Left renal cortex interstitium (tissue), 4 donors: ENCODE data around the gene ELL2. TPM values are rescaled to one million over a fixed set of nuclear protein-coding genes. Genes with fewer than 3 reads are reported as not detected.
"Not testable (repeated sequence)": the region's sequence is repeated elsewhere in the genome, so short reads cannot be mapped to it uniquely, and the experiment has no call there.

Experiments used
- DNase-seq, 4 donors: peaks; one replicate each; pipeline ENCODE4 v3.0.0-alpha.2; 2013; ENCODE audit warnings: low read depth in 4 of 4, low spot score in 2 of 4, missing footprints in 1 of 4
- polyA plus RNA-seq, 4 donors: library from polyadenylated mRNA; unstranded; fragments of 120-200 nt; gene quantifications; one replicate each; pipeline ENCODE4 v1.2.1, GENCODE V29; 2013; ENCODE audit not compliant: insufficient read length in 4 of 4

Gene ELL2
- polyA plus RNA-seq, 4 donors = 7.9 to 18.0 (median 11.2) TPM

DNA sequence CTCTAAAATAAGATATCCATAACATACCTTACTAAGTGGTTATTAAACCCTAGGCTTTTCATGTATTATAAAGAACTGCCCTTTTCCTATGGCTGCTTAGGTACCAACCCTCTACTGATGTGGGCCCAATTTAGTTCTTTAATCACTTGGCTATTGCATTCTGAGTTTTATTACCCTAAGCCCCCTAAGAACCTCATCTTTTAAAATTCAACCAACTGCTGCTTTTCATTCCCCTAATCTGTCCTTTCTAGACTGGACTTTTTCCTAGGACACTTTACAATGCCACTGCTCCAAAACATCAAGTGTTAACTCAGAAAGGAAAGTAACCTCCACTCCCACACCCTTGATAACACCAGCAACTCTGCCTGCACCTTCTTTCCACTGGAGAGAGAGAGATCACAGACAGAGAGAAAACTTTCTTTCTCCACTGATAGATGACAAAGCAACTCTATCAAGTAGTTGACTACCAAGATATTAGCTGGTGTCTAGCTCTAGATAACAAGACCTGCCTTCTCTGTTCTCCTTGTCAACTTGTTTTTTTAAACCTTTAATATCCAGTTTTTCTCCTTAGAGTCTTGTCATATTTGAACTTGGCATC is 27.3 kb downstream of the ELL2 start:
- no peak for DNase-seq

DNA sequence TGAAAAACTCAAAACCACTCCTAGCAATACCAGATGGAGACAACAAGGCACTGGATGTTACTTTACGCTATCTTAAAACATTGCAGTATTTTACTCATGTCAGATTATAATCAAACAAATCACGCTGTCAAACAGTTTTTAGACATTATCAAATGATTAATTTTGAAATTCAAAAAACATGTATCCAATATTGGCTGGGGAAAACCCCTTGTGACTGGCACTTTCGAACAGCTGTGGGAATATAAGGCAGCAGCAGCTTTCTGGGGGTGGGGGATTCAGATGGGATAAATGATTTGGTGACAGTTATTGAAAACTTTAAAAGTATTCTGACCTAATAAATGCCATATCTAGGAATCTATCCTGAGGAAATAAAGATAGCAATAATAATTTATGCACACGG is 28.7 kb downstream of the ELL2 start:
- no peak for DNase-seq

DNA sequence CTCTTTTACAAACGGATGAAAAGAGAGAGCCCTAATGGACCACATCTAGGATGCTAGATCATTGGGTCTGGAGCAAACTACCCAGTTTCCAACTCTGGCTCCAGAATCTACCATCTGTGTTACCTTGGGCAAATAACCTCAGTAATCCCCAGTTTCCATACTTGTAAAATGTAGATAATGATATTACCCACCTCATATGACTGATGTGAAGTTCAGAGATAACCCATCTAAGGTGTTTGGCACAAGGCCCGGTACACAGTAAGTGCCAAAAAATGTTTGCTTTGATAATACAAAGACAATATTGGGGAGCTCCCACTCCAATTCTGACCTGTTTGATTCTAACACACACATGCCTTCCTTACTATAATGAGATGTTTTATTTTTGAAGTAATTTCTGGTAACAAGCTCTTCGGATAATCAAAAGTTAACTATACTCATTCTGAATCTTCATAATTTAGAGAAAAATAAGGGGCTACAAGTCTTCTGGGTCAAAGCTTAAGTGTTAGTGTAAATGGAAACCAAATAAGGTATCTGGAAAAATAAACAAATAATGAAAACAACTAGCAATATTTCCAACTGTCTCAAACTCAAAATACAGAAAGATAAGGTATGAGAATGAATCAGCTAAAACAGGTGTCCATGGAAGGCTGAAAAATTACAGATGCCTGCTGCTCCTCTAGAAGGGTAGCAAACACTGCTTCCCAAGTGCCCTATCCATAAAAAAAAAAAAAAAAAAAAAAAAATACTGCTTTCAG is 30.4 kb downstream of the ELL2 start:
- DNase-seq = no peak

DNA sequence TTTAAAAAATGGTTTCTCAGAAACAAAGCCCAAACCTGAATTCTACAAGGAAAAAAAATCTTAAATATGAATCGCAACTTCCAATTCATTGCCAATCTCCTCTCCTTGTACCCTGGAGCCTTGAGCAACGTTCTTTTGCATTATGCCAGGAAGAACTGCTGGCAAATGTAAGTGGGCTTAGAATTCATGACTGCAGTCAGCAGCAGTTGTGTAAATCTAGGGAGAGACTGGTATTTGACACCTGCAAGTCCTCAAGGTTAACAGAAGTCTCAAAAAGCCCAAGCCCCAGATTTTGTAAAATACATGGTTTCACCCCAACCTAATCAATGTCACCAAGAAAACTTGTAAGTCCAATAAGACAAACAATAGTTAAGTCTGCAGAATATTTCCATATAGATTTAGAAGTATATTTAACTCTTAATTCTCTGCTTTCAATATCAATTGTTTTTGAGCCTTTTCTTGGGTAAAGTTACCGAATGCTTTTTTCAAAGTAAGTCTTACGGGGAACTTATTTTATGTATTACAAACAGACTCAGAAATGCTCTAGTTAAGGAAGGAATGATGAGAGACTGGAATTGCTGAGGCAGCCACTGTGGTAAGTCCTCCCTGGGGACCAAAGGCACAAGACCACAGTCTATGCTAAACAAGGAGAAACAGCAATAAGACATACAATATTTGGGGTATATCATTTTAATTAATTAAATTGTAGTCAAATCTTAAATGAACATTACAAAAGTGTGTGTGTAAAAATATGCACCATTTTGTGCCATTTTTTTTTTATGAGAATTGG is 31.3 kb downstream of the ELL2 start:
- DNase-seq = no peak

DNA sequence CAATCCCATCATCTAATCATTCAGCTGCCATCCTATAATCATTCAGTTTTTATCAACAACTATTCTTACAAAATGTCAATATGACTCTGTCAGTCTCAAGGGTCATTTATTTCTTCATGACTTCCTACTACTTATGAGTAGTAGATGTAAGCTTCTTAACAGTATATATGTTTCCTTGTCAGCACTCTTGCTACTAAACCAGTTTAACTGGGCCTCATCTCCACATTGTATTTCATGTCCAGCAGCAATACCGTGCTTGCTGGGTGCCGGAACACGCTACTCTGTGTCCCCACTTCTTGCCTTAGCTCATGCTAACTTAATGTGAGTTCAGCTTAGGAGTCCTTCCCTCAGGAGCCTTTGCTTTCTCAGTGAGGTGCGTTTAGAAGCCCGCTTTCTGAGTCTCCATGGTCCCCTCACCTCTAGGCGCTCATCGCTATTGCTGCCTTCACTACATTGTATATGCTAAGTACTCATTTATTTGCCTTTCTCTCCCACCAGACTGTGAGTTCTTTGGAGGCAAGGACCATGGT is 32.9 kb downstream of the ELL2 start:
- no peak for DNase-seq

DNA sequence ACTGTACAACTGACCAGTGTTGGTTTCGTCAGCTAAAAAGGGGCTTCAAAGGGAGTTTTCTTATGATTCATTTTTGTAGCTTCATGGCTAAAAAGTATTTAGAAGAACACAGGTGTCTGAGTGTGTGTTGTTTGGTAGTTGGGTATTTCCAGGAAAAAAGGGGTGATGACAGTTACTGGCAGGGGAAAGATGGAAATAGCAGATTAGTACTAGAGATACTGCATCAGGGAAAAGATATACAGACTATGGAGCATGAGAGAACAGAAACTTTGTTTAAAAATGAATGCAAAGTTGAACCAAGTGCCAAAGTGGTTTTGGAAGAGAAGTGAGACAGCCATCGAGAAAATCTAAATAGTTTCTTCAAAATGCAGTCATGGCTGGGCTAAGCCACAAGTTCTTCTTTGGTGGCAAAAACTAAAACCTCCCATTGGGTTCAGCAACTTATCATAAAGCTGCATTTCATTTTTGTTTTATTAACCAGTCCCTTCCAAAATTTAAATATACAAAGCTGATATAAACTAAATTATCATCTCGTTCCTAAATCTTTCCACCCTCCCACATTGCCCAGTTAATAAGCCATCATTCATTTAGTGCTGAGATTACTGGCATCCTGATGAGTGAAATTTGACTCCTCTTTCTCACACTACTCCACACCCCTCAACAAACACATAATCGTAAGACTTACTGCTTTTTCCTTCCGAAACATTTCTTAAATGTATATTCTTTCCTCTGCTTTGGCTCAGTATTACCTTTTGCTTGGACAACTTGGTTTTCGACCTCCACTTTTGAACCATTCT is 33.5 kb downstream of the ELL2 start:
- DNase-seq = no peak

DNA sequence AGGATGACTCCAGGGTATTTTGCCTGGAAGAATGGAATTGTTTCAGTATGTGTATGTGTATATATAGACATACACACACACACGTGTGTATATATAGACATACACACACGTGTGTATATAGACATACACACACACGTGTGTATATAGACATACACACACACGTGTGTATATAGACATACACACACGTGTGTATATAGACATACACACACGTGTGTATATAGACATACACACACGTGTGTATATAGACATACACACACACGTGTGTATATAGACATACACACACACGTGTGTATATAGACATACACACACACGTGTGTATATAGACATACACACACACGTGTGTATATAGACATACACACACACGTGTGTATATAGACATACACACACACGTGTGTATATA is 34.4 kb downstream of the ELL2 start:
- DNase-seq = not testable (repeated sequence)

DNA sequence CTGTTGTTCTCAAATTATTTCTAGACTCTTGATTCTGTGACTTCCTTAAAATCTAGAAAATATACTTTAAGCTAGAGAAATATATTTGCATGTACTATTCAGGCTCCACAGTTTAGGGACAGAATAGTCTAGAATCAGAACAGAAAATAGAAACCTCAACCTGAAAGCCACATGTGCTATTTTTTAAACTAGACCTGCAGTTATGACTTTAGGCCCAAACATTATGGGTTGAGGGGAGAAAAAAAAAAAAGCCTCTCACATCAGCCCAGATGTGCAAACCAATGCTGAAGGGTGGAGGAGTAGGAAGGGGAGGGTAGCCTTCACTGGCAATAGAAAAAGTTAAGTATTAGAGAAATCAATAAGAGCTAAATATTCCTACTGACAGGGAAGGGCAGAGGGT is 35.7 kb downstream of the ELL2 start:
- no peak for DNase-seq

DNA sequence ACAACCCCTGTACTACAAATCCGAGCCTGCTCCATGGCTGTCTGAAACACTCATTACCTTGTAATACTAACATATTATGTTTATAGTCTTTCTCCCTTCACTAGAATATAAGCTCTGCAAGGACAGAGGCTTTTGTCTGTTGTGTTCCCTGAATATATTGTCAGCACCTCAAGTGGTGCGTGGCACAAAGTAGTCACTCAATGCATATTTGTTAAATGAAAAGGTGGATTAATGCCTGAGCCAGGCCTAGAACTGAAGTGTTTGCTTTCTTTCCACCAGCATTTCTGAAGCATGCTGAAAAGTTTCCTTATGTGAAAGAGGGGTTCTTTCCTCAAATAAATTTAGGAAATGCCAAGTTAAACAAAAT is 36.3 kb downstream of the ELL2 start:
- no peak for DNase-seq

DNA sequence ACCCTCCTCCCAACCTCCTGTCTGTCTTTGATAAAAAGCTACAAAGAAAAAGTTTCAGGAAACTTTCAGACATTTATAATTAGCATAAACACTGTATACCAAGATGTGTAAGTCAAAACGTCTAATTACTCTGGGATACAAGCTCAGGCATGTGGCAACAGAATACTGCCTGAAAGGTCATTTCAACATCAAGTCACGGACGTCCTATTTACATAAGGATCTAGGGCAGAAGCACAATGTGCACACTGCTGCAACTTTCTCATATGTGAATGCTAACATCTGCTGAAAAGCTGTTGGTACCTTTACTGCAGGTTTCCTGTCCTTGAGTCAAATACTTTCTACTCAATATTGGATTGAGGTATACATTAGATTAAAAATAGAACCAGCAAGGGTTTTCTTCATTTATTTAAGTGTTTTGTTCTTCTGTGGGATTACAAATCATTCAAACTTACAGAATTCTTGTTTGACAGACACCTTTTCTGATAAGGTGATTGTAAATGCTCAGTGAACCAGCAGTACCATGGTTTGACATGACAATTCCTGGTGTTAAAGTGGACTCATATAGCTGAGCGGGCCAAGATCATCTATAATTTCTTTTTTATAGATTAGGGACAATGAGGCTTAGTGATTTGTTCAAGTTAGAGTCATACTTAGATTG is 36.8 kb downstream of the ELL2 start:
- DNase-seq = no peak

DNA sequence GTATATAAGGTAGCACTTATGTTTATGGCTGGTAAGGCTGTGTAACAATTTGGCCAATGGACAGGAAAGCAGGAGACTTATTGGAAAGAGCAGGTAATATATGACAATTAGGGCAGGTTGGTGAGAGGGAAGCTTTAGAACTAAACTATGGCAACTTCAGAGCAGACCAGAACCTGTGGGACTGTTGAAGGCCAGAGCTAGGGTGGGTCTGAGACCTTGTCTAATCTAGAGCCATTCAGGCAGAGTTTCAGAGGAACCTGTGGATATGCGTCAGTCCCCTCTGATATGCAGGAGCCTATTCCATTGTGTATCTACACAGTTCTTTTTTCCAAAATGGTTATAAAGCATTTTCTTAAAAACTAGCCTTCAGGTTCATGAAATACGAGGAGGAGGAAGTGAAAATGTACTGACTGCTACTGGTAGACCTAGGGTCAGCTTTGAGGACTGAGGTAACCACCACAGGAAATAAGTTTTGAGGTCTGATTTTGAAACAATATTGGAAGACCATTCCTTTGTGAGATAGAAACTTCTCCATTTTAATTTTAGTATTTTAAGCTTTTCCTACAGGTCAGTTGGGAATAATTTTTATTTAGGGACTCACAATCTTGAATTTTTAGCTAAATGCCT is 37.6 kb downstream of the ELL2 start:
- no peak for DNase-seq

DNA sequence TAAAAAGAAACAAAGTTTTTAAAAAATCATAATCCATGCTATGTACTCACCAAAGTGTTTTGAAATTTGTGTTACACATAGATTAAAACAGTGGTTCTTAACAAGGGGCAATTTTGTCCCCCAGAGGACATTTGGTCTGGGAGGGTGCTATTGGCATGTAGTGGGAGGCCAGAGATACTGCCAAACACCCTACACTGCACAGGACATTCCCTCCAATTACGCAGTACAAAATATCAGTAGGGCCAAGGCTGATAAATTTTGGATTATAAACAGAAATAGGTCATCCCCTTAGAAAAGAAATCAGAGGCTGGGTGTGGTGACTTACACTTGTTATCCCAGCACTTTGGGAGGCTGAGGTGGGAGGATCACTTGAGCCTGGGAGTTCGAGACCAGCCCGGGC is 38.9 kb downstream of the ELL2 start:
- no peak for DNase-seq

DNA sequence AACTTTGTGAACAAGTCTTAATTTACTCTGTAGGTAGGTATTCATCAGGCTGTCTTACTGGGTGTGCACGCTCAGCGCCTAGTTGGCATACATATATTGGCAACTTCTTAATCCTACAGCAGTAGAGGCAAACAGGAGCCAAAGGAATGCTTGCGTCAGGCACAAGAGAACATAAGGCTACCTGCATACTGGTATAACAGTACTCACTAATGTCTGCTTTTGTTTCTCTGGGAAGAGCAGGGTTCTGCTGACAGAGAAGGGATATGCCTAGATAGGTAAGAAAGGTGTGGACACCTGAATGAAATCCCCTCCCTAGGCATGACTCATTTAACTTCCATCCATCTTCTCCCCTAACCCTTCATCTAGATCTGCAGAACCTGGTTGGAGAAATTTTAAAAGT is 40.1 kb downstream of the ELL2 start:
- no peak for DNase-seq

DNA sequence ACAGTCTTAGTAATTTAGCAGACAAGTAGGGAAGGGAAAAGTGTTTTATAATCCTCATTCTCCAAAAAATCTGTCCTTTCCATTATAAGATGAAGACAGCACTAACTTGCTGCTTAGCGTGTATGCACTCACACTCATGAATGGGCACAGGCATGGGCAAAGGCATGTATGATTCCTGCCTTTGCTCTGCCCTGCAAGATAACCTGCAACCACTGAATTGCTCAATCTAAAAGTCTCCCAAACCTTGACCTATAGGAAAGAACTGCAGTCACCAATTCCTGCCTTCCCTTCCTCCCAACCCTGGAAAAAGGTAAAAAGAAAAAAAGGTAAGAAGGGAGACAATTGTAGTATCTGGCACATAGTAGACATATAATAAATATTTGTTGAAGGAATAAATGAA is 40.8 kb downstream of the ELL2 start:
- DNase-seq = no peak

DNA sequence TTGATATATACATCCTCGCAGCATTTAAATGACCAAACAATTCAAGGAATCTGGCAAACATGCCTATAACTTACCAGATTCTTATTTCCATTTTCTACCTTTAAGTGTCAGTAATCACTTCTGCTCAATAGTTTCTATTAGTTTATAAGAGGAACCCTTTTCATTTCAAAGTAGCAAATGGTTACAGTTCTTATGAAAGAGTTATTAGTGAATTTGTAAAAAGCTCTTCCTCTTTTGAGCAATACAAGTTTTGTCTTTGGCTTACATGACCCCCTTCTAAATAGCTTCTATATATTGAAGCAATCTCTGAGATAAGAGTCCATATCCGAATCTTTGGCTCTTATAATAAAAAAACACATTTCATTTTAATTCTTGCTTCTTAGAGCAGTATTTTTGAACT is 42.0 kb downstream of the ELL2 start:
- DNase-seq = no peak

DNA sequence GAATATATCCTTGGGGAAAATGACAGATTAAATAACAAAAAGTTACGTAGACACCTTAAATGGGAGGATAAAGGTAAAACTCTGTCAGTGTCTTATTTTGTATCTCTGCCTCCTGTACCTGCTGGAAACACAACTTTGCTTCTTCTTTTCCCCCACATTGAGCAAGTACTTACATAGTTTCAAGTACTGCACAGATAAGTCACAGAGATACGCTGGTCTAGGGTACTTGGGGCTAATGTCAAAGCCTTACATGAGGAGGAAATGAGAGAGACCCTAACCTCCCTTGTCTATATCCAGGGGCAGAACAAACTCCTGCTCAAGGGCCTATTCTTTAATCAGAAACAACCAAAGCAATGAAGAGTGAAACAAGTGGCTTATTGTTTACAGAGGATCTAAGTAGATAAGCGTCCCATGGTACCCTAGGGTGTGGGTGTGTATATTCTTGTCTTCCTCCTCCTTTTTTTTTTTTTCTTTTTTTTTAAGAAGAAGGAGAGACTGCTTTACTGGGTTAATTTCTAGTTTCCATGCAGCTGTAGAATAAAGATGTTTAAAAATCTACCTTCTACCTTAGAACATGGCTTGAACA is 43.1 kb downstream of the ELL2 start:
- DNase-seq = no peak

DNA sequence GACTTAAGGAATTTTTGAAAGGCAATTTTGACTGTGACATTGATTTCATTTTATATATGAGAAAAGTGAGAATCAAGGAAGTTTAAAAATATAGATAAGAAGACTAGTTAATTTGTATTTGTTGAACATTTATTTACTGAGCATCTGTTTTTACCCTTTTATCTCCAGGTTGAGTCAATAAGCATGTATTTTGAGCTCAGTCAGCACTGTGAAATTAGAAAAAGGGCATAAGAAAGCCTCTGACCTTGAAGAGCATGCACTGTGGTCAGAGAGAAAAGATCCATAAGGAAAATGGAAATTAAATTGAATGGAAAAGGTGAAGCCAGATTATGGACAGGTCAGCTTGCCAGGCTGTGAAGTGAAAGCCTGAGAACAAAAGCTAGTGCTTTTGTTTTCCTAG is 44.4 kb downstream of the ELL2 start:
- DNase-seq = no peak

DNA sequence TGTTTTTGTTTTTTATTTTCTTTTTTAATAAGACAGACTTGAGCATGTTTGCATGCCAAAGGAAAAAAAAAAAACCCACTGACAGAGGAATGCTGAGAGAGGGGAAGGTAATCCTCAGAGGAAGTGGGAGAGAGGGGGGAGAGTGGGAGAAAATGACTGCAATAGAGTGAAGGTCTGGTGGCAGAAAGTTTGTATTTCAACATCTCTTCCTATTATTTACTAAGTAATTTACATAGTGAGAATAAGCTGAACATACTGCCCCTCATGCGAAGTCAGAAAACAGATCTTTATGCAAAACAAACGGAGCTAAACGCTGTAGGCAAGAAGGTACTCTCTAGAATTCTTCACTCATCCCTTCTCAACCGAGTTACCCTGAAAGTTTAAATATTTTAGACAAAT is 45.0 kb downstream of the ELL2 start:
- DNase-seq = no peak

DNA sequence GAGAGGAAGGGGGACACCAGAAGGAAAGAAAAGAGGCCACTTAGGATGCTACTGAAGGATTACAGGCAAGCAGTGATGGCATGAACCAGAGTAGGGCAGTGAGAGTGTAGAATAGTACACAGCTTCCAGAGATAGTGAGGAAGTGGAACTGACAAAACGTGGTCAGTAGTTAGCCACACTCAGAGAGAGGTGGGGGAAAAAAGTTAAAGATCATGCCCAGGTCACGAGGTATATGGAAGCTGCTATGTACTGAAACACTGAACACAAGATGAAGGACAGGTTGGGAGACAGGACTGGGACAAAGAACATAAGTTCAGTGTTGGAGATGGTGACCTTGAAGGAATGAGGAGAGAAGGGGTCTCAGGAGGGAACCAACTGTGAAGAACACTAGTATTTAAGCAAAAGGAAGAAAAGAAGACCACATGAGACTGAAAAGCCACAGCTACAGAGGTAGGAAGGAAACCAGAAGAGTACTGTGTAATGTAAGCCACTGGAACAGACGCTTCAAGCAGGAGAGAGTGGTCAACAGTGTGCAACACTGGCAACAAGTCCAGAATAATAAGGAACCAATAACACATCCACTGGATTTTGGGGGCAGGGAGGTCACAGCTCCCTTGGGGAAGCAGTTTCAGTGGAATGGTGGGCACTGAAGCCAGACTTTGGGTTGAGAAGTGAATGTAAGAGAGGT is 45.5 kb downstream of the ELL2 start:
- DNase-seq = no peak
